NB4 (cell line): ENCODE measurements around the gene MRPL43.

ENCODE experiments used
- POLR2A ChIP-seq: IDR thresholded peaks from 2 replicates; pipeline ENCODE4 v1.6.1; 2011; ENCODE audit warnings: mild to moderate bottlenecking; ENCODE audit not compliant: insufficient read length; ENCODE audit errors: extremely low read depth
- TF ChIP-seq, protein P1 (sequence below): IDR thresholded peaks from one replicate; pipeline ENCODE4 v1.5.1; 2012; ENCODE audit warnings: low read depth, low read length

- TF ChIP-seq, protein P1, sequence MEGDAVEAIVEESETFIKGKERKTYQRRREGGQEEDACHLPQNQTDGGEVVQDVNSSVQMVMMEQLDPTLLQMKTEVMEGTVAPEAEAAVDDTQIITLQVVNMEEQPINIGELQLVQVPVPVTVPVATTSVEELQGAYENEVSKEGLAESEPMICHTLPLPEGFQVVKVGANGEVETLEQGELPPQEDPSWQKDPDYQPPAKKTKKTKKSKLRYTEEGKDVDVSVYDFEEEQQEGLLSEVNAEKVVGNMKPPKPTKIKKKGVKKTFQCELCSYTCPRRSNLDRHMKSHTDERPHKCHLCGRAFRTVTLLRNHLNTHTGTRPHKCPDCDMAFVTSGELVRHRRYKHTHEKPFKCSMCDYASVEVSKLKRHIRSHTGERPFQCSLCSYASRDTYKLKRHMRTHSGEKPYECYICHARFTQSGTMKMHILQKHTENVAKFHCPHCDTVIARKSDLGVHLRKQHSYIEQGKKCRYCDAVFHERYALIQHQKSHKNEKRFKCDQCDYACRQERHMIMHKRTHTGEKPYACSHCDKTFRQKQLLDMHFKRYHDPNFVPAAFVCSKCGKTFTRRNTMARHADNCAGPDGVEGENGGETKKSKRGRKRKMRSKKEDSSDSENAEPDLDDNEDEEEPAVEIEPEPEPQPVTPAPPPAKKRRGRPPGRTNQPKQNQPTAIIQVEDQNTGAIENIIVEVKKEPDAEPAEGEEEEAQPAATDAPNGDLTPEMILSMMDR, result no peak
- TF ChIP-seq POLR2A, result no peak
These were observed 17.0 kb downstream of the MRPL43 start for GRCh38 chr10:100970076-100970913.
